PC-9 (cell line): ENCODE measurements around the gene APBB1IP.

Experiments
- EZH2 ChIP-seq: fragments of 200-600 bp; sonication (generic); IDR thresholded peaks from 2 replicates; pipeline ENCODE4 v1.8.0; 2017; ENCODE audit warnings: antibody characterized with exemption, low read depth
- TF ChIP-seq, protein P1 (sequence below): fragments of 200-600 bp; sonication (generic); conservative IDR thresholded peaks from 2 replicates; pipeline ENCODE4 v1.6.1; 2017; ENCODE audit warnings: mixed run types, antibody characterized with exemption, mild to moderate bottlenecking, moderate library complexity

DNA sequence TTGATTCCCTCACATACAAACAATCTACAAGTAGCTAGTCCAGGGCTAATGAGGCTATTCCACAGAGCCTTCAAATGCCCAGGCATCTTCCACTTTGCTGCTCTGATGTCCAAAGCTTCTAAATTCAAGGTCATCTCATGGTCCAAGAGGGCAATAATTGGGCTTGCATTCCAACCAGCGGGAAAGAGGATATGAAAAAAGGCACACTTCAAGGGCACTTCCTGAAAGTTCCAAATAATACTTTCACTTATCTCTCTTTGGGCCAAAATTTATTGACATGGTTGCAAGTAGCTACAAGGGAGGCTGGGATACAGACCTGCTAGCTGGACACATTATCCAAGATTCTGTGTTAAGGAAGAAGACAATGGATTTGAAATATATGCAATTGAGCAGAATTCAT, 25.2 kb upstream of the APBB1IP start:
- TF ChIP-seq, protein P1, sequence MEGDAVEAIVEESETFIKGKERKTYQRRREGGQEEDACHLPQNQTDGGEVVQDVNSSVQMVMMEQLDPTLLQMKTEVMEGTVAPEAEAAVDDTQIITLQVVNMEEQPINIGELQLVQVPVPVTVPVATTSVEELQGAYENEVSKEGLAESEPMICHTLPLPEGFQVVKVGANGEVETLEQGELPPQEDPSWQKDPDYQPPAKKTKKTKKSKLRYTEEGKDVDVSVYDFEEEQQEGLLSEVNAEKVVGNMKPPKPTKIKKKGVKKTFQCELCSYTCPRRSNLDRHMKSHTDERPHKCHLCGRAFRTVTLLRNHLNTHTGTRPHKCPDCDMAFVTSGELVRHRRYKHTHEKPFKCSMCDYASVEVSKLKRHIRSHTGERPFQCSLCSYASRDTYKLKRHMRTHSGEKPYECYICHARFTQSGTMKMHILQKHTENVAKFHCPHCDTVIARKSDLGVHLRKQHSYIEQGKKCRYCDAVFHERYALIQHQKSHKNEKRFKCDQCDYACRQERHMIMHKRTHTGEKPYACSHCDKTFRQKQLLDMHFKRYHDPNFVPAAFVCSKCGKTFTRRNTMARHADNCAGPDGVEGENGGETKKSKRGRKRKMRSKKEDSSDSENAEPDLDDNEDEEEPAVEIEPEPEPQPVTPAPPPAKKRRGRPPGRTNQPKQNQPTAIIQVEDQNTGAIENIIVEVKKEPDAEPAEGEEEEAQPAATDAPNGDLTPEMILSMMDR: no peak
- no peak for TF ChIP-seq EZH2
